GM10847 (cell line): ENCODE measurements around the gene TEX29.

Experiments
- POLR2A ChIP-seq: IDR thresholded peaks from 2 replicates; pipeline ENCODE4 v1.6.1; 2011; ENCODE audit not compliant: insufficient read length; ENCODE audit errors: extremely low read depth

Gene TEX29

GRCh38 chr13:111325146-111325890 lies 4.9 kb downstream of the TEX29 start:
- no peak for TF ChIP-seq POLR2A

GRCh38 chr13:111325941-111326620 lies 5.6 kb downstream of the TEX29 start:
- TF ChIP-seq POLR2A: no peak

- TF ChIP-seq POLR2A: no peak
Measured at GRCh38 chr13:111326621-111326965, 6.2 kb downstream of the TEX29 start.

- no peak for TF ChIP-seq POLR2A
Measured at GRCh38 chr13:111326981-111327642, 6.7 kb downstream of the TEX29 start.

GRCh38 chr13:111327730-111328573 lies 7.5 kb downstream of the TEX29 start:
- no peak for TF ChIP-seq POLR2A

GRCh38 chr13:111328574-111329410 lies 8.3 kb downstream of the TEX29 start:
- TF ChIP-seq POLR2A: no peak

GRCh38 chr13:111329641-111330040 lies 9.2 kb downstream of the TEX29 start:
- TF ChIP-seq POLR2A: no peak

- TF ChIP-seq POLR2A: no peak
Measured at GRCh38 chr13:111330066-111330610, 9.7 kb downstream of the TEX29 start.

- no peak for TF ChIP-seq POLR2A
Measured at GRCh38 chr13:111335298-111335697, 14.9 kb downstream of the TEX29 start.

GRCh38 chr13:111336666-111337065 lies 16.2 kb downstream of the TEX29 start:
- no peak for TF ChIP-seq POLR2A

- TF ChIP-seq POLR2A: no peak
Measured at GRCh38 chr13:111337206-111337605, 16.8 kb downstream of the TEX29 start.

GRCh38 chr13:111337741-111338140 lies 17.3 kb downstream of the TEX29 start:
- no peak for TF ChIP-seq POLR2A

- no peak for TF ChIP-seq POLR2A
Measured at GRCh38 chr13:111338841-111339240, 18.4 kb downstream of the TEX29 start.

GRCh38 chr13:111339366-111340143 lies 19.1 kb downstream of the TEX29 start:
- no peak for TF ChIP-seq POLR2A

GRCh38 chr13:111341886-111342285 lies 21.4 kb downstream of the TEX29 start:
- no peak for TF ChIP-seq POLR2A
